HG02981 (cell line): ENCODE results near the gene FSTL1.

Experiments used
- ATAC-seq: cut with Tn5 transposase; IDR thresholded peaks from one replicate; pipeline ENCODE4 v1.9.1; 2021; ENCODE audit warnings: mild to moderate bottlenecking, moderate library complexity; ENCODE audit not compliant: unreplicated experiment

The FSTL1 gene, protein sequence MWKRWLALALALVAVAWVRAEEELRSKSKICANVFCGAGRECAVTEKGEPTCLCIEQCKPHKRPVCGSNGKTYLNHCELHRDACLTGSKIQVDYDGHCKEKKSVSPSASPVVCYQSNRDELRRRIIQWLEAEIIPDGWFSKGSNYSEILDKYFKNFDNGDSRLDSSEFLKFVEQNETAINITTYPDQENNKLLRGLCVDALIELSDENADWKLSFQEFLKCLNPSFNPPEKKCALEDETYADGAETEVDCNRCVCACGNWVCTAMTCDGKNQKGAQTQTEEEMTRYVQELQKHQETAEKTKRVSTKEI

DNA sequence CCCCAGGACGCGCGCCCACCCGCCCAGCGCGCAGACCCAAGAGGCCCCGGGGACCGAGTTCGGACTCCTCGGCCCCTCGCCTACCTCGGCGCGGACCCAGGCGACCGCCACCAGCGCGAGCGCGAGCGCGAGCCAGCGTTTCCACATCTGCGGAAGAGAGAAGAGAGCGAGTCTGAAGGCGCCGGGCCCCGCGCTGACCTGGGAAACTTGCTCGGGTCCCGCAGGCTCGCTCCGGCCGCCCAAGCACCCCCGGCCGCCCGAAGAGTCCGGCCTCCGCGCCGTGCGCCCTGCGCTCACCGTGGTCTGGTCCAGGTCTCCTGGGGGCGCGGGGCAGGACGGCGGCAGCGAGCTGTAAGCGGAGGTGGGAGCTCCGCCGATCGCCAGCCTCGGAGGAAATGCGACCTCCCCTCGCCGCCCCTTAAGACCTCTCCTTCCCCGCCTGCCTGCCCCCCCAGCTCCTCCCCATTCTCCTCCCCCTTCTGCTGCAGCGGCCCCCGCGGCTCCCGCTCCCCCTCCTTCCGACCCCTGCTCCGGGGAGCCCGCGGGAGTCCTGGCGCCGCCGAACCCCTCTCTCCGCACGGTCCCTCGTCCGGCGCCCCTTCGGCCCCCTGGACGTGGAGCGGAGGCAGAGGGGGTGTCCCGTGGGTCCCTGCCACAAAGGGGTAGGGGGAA, at the start of gene FSTL1:
Gene FSTL1, minus strand, starts transcription at position 393 of the 672 bp plus-strand sequence. Its CDS starts 246 bp downstream, at position 147.
- ATAC-seq = no peak

DNA sequence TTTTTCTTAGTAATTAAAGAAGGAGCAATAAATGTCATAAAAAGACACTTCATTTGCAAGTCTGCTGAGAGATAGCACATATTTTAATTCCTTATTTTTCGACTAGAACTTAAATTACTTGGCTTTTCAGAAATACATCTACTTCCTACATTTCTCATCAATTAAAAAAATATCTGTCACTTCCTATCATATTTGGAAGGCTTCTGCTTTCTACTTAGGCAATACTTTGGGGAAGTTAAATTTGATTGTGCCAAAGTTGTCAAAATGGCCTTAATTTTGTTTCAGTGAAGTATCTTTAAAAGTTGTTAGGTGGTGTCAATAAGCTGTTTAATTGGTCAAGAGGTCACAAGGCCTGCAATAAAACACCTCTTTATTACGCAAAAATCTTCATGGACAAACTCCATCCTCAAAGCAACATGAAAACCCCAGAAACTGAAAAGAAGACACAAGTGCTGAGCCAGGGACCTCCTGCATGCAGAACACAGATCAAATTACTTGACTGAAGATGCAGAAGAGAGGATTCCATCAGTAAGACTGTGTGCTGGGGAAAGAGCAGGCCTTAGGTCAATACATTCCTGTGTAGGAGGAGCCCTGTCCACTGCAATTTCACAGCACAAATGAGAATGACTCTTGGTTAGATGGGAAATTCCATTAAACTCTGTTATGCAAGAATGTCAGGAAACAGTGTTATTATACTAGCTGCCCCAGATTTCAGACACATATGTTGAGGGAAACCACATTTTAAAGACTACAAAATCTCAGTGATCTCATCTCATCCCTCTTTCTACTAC, 48.0 kb upstream of the FSTL1 start:
- ATAC-seq = no peak

DNA sequence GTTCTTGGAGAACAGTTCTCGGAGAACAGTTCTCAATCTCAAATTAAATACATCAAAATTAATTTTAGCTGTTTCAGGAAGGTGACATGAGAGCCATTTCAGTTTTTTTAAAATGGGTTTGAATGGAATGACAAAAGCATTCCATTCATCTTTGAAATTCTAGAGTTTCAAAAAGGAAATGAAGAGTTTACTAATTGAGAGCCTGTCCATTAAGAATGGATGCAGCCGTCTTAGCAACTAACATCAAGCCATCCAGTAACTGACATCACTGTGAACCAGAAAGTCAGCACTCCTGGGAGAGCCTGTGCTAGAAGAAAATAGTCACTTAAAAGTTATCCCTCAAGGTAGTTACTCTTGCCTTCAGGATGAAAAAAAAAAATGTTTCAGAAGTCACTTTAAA, 47.0 kb upstream of the FSTL1 start:
- no peak for ATAC-seq

DNA sequence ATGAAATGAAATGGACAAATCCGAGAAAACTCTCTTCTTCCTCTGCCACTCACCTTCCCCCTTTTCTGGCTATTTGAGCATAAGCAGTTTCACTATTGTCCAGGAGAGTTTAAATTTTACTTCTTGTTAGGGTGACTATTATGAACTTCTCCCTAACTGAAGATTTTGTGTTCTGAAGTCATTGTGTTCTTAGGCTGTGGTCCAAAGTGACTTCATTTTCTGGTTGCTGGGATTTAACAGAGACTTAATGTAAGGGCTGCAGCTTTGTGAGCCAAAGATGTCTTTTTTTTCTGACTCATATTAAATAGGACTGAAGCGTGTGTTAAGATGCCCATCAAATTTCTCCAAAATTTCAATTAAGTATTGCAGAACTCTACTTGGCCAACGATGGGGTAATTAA, 46.5 kb upstream of the FSTL1 start:
- ATAC-seq = no peak

DNA sequence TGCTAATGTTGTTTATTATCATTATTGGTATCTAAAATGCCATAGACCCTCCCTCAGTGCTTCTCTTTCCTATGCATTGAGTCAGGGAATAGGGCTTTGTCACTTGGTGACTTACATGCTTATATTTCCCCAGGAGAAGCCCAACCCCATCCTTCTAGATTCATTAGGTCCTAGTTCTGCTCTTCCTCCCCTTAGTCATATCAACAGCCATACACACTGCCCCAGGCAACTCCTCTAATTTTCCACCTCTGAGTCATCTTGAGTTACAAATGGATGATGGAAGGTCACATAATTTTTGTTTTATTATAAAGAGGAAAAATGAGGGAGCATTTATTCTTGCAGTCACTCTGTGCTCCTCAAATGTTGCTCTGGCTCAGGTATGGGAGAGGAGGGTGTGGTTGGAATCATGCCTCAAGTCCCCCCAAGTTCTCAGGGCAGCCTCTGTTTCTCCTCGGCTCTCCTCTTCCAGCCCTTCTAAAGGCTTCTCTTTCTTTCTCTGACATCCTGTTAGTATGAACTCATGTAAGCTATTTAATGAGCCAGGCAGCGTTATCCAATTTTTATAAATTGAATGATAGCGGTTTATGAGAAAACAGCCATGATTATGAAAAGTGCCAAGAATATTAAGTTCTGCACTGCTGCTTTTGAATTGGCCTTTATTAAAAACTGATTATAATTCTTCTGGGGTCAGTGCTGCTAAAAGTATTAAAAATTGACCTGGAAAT, 45.6 kb upstream of the FSTL1 start:
- ATAC-seq = no peak

DNA sequence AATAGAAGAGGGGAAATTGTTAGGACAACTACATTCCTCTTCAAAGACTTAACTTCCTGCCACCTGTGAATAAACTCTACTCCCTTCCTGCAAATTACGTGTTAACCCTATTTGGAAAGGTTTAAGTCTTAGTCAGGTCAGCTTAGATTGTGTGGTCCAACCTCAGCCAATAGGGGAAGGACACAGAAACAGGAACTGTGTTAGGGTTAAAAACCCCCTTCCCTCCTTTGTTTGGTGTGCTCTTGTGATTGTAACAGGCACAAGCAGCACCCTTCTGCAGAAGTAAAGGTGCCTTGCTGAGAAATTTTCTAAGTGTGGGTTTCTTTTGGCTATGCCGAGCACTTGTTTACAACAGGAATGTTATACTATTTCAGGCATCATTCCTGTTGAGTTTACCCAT, 45.0 kb upstream of the FSTL1 start:
- ATAC-seq = no peak

DNA sequence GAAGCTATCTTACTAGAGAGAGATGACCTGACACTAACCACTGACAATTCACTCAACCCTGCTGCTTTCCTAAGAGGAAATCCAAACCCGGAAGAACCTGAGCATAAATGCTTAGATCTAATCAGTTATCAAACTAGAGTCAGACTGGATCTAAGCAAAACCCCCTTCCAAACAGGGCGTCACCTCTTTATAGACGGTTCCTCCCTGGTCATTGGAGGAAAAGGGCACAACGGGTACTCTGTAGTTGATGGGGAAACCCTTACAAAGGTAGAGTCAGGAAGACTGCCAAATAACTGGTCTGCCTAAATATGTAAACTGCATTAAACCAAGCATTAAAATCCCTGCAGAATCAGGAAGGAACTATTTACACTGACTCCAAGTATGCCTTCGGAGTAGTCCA, 41.3 kb upstream of the FSTL1 start:
- no peak for ATAC-seq

DNA sequence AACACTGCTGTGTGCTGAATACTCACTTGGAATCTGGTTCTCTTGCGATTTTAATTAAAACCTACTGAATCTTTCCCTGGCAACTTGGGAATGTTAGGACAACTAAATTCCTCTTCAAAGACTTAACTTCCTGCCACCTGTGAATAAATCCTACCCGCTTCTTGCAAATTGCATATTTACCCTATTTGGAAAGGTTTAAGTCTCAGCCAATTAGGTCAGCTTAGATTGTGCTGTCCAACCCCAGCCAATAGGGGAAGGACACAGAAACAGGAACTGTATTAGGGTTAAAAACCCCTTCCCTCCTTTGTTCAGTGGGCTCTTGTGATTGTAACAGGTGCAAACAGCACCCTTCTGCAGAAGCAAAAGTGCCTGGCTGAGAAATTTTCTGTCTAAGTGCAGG, 38.6 kb upstream of the FSTL1 start:
- no peak for ATAC-seq

DNA sequence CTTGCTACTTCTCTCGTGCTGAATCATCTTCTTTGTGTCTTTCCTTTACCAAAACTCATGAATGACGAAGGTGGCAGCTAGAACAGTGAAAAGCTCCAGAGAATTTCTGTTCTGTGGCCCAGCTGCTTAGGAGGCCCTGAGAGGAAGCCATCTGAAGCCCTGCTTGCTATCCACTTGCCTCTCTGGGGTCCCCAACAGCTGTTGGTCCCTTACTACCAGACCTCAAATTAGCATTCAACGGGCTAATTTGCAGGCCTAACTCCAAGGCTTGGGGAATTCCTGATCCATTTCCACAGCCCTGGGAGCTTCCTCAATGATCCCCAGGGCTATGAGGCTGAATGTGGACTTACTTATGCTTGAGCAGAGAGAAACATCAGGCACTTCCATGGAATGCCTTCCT, 37.5 kb upstream of the FSTL1 start:
- no peak for ATAC-seq

DNA sequence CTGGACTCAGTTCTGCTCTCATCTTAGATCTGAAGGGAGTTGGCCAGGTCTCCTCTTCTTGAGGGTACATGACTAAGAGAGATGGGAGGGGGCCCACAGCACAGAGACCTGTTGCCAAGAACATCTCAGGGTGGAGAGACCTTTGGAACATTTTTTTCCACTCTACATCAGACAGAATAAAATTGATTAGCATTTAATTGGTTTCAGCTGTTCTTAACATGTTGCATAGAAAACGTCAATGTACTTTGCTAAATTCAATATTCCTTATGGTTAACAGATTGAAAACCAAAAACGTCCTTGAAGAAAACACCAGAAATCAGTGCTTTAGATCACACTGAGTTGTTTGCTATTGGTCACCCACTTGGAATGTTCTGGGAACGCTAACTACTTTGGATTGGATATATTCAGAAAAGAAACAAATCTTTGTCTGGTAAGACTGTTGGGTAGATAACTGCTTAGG, 36.4 kb upstream of the FSTL1 start:
- ATAC-seq = no peak

DNA sequence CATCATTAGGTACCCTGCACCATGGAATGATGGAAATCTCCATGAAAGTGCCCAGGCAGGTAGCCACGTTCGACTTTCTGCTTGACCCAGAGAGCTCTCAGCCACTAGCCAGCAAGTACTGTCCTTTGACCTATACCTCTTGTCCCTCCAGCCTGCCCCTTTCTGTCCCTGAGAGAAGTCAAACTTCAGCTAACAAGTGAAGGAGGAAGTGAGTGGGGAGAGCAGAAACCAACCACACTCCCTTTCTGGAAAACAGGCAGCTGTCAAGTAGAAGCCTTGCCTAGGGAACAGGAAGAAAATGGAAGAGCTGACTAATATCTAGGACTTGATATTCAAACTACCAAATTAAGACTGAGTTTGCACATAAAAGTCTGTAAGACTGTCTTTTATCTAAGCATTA, 30.3 kb upstream of the FSTL1 start:
- ATAC-seq = no peak

DNA sequence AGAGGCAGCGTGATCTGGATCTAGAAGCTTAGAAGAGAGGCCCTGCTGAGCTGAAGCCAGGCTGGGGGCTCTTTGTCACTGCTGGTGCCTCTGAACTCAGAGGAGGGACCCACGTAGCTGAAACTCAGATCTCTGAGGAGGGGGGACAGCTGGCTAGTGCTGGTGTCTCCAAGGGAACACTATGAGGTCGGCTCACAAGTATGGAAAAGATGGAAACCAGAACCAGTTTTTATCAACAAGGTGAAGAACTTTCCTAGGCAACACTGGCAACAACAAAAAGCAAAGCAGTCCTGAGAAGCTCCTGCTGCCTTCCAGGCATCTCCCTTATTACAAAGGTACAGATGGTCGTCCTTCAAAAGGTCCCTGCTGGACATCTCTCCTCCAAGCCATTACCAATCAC, 27.0 kb upstream of the FSTL1 start:
- no peak for ATAC-seq

DNA sequence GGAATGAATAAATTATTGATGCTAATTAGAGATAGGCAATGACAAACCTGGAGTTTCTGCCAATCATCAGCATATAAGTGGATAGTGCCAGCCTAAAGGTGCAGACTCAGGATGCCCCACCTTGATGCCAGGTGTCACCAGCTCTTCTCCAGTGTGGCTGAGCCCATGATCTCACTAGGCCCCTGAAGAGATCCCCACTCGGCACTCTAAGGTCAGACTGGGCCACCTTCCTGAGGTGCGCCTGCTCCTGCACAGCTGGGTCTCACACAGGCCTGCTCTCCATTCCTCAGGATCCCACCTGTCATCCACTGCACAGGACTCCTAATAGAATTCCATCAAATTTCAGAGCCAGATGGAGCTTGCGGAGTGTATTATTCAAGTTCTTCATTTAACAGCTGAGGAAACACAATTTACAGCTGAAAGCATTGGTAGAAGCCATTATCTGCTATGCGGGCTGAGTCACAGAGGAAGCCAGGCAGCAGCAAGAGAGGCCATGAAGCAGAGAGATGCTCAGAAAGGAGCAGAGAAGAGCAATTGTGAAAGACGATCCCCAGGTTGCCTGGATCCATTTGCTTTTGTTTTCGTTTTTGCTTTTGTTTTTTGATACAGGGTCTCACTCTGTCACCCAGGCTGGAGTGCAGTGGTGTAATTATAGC, 25.1 kb upstream of the FSTL1 start:
- no peak for ATAC-seq

DNA sequence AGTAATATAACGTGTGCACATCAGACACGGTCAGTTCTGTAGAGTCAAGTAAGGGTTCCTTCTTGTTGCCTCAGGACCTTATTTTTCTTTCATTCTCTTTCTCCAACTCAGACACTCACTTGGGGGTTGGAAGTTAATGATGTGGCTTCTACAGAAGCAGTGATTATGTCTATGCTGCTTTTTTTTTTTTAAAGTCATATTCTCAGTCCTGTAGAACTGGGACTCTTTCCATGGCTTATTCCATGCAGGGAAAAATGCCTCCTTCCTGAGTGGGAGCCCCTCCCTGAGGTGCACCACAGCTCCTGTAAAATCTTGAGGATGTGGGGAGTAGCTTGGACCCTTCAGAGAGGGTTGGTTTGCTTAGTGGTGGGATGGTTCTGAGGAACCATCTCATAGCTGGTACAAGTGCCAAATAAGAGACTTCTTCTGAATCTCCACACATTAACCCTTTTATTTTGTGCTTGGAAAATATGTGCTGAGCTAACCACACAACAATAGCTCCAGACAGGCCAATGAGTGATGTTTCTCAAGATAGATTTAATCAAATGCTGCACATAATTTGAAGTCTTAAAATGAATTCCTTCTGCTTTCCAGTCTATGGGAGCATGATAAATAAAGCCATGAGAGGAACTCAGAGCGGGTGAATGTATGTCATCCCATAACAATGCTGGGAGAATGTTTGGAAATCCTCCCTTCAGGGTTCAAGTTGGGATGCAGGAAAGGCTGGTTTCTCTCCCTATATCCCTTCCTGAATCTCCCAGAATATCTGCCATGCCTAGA, 23.3 kb upstream of the FSTL1 start:
- no peak for ATAC-seq

DNA sequence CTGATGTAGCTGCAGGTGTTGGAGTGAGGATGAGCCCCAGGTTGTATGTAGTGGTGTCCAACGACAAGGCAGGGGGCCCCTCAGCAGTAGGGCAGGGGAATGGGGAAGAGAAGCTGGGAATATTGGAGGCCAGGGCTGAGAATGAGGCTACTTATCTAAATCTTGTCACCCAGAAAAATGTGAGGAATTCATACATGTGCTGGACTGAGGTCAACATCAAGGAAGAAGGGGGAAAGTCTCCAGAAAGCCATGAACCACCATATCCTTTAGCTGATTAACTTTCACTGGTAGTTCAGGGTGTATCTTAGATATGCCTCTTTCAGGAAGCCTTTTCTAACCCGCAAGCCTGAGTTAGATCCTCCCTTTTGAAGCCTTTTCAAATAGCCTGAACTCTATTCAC, 22.6 kb upstream of the FSTL1 start:
- no peak for ATAC-seq

DNA sequence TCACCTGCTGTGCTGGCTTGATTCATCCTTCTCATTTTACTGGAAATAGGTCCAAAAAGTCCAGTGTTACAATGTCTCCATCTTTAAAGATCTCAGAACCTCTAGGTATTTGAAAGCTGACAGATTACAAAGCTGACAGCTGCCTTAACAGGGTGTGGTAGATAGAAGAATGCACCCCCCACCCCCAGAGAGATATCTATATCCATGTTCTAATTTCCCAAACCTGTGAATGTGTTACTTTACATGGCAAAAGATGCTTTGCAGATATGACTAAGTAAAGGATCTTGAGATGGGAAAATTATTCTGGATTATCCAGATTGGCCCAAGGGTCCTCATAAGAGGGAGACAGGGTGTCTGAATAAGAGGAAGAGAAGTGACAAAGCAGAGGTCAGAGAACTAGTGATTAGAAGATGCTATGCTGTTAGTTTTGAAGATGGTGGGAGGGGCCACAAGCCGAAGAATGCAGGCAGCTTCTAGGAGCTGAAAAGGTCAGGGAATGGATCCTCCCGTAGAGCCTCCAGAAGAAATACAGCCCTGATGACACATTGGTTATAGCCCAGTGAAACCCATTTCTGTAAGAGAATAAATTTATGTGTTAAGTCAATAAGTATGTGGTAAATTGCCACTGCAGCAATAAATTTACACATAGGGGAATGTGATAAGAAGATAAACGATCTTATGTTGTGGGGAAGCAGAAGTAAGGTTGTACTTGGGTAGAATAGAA, 21.5 kb upstream of the FSTL1 start:
- no peak for ATAC-seq

DNA sequence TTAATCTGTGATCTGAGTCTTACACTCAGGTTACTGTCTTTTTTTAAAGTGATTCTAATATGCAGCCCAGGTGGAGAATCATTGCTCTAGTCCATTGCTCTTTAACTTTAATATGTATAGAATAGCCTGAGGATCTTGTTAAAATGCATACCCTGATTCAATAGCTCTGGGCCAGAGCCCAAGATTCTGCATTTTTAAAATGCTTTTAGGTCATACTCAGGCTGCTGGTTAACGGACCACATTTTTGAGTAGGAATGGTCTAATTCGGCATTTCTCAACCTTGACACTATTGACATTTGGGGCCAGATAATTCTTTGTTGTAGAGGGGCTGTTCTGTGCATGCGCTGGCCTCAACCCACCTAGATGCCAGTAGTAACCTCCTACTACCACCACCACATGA, 20.9 kb upstream of the FSTL1 start:
- ATAC-seq = no peak

DNA sequence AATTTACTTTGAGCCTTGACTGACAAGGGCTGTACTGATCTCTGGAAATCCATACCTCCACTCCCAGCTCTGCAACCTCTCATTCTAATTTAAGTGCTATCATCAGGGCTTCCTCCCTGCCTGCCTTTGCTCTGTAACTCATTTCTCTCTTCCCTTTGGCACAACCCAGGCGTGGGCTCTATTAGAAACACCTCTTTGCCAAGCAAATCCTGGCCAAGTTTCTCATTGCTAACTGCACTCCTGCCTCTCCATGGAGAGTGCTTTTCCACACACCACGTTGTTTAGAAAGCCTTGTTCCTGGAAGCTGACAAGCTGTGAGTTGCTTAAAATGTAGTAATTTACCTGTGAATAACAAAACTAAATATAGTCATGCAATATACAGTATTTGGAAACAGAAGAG, 20.1 kb upstream of the FSTL1 start:
- no peak for ATAC-seq

DNA sequence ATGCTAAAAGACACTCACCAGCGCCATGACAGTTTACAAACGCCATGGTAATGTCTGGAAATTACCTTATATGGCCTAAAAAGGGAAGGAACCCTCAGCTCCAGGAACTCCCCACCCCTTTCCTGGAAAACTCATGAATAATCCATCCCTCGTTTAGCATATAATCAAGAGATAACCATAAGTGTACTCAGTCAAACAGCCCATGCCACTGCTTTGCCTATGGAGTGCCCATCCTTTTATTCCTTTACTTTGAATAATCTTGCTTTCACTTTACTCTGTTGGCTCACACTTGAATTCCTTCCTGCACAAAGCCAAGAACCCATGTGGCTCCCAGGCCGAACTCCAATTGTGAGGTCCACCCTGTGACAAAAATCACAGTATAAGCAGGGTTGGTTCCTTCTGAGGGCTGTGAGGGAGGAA, 19.1 kb upstream of the FSTL1 start:
- no peak for ATAC-seq
